Measurements from ENCODE around the gene RSAD2.

- TF ChIP-seq CTCF (conservative IDR thresholded peaks at IDR 0.05) (no peak), EZH2 (IDR thresholded peaks at IDR 0.05; ENCODE audit: low read depth) (no peak)
These were observed 8.4 kb downstream of the RSAD2 start for GRCh38 chr2:6885968-6886367.

Data from PC-9 (cell line).